ENCODE results near the gene ARHGEF11.

Gene ARHGEF11

GRCh38 chr1:156908541-156908940, 137.0 kb downstream of the ARHGEF11 start:
- DNase-seq: no peak

GRCh38 chr1:156906206-156906906, 139.2 kb downstream of the ARHGEF11 start:
- DNase-seq: no peak

GRCh38 chr1:156905651-156906050, 139.9 kb downstream of the ARHGEF11 start:
- no peak for DNase-seq

- no peak for DNase-seq
These were observed 140.4 kb downstream of the ARHGEF11 start for GRCh38 chr1:156905176-156905575.

GRCh38 chr1:156904187-156904959, 141.2 kb downstream of the ARHGEF11 start:
- no peak for DNase-seq

GRCh38 chr1:156903328-156904091, 142.0 kb downstream of the ARHGEF11 start:
- no peak for DNase-seq

- peak; percentile 77 for DNase-seq
These were observed 143.3 kb downstream of the ARHGEF11 start for GRCh38 chr1:156901966-156902915.

- no peak for DNase-seq
These were observed 144.0 kb downstream of the ARHGEF11 start for GRCh38 chr1:156901590-156901900.

- DNase-seq: no peak
These were observed 144.5 kb downstream of the ARHGEF11 start for GRCh38 chr1:156900896-156901589.

- no peak for DNase-seq
These were observed 145.4 kb downstream of the ARHGEF11 start for GRCh38 chr1:156899956-156900718.

- no peak for DNase-seq
These were observed 146.4 kb downstream of the ARHGEF11 start for GRCh38 chr1:156898971-156899664.

- DNase-seq: peak; percentile 83
These were observed 147.4 kb downstream of the ARHGEF11 start for GRCh38 chr1:156898161-156898566.

- peak; percentile 91 for DNase-seq
These were observed 148.3 kb downstream of the ARHGEF11 start for GRCh38 chr1:156897078-156897825.

GRCh38 chr1:156896490-156897033, 149.0 kb downstream of the ARHGEF11 start:
- DNase-seq: peak; percentile 97

GRCh38 chr1:156895927-156896326, 149.6 kb downstream of the ARHGEF11 start:
- DNase-seq: no peak

- DNase-seq: peak; percentile 84
These were observed 150.1 kb downstream of the ARHGEF11 start for GRCh38 chr1:156895455-156895812.

GRCh38 chr1:156894711-156895454, 150.7 kb downstream of the ARHGEF11 start:
- DNase-seq: peak; percentile 64

- DNase-seq: no peak
These were observed 151.5 kb downstream of the ARHGEF11 start for GRCh38 chr1:156894001-156894400.
